ENCODE data around the gene DOCK9. TPM values are rescaled to one million over a fixed set of nuclear protein-coding genes. Genes with fewer than 3 reads are reported as not detected.

Gene DOCK9
- total and polyA plus RNA-seq, 2 donors (not counting 1 experiment from before 2014, with no cell fraction given) = 18.5 to 28.0 TPM

GRCh38 chr13:98825659-98826058 lies 152.2 kb downstream of the DOCK9 start:
- Mint-ChIP-seq H3K4me3 (peak overlapping the region; percentile 61), H3K27ac (no peak overlapping the region), H3K9me3 (ENCODE audit: insufficient read depth) (no peaks in the 10 kb centered on the region), H3K4me1 (peaks cover 20% of the 10 kb centered on the region), H3K27me3 (no peaks in the 10 kb centered on the region)
- no peaks in the 10 kb centered on the region for H3K9me3 ChIP-seq (ENCODE audit: control extremely low read depth in 1 of 3, control insufficient read depth in 2 of 3, insufficient read depth in 1 of 3, low read length in 2 of 3)
- TF ChIP-seq CTCF (IDR thresholded peaks at IDR 0.05) (no peak), EZH2 (IDR thresholded peaks at IDR 0.05; ENCODE audit: borderline replicate concordance, insufficient read depth, low read depth, low read length, poor library complexity, severe bottlenecking) (no peak)
- intact Hi-C loops (cut with micrococcal nuclease) = no loop called here
- H3K36me3 ChIP-seq (replicated peaks in 1 of 2; ENCODE audit: control extremely low read depth in 1 of 2, control insufficient read depth in 1 of 2, extremely low read depth in 1 of 2, insufficient read depth in 2 of 2, low read length in 1 of 2) = peaks cover 0 to 9% of the 10 kb centered on the region in 2 experiments
- H3K4me3 ChIP-seq (ENCODE audit: control extremely low read depth in 1 of 5, extremely low read depth in 1 of 5, insufficient read depth in 1 of 5, low read depth in 2 of 5, low read length in 4 of 5) = no peak overlapping the region
- POLR2A ChIA-PET = no interaction called here
- CTCF ChIA-PET = no interaction called here
- H3K27ac ChIP-seq (ENCODE audit: low read length in 2 of 2) = no peak overlapping the region
- H3K9ac ChIP-seq (ENCODE audit: low read length) = no peak overlapping the region
- no peak for DNase-seq
- 44% methylated on average over 6 of the region's 8 CpGs for WGBS (ENCODE audit: insufficient coverage)
- peak overlapping the region; percentile 26 for H3K4me2 ChIP-seq (replicated peaks; ENCODE audit: low read depth, low read length, poor library complexity, severe bottlenecking)
- H3K4me1 ChIP-seq (ENCODE audit: control insufficient read depth in 2 of 2, insufficient read depth in 2 of 2, low read length in 2 of 2) = peaks cover 7 to 14% of the 10 kb centered on the region in 2 donors
- no peaks in the 10 kb centered on the region for H3K79me2 ChIP-seq (ENCODE audit: control insufficient read depth, insufficient read depth, low read length)
- H3K27me3 ChIP-seq (replicated peaks in 1 of 4; ENCODE audit: control extremely low read depth in 1 of 4, control insufficient read depth in 3 of 4, insufficient read depth in 4 of 4, low read length in 3 of 4) = no peaks in the 10 kb centered on the region
- ATAC-seq (ENCODE audit: low read depth) = no peak
- no peaks in the 10 kb centered on the region for H4K20me1 ChIP-seq (ENCODE audit: control insufficient read depth, insufficient read depth, low read length, poor library complexity, severe bottlenecking)
- H2AFZ ChIP-seq (ENCODE audit: insufficient read depth, low read depth, low read length, poor library complexity, severe bottlenecking) = peak overlapping the region; percentile 11

DNA sequence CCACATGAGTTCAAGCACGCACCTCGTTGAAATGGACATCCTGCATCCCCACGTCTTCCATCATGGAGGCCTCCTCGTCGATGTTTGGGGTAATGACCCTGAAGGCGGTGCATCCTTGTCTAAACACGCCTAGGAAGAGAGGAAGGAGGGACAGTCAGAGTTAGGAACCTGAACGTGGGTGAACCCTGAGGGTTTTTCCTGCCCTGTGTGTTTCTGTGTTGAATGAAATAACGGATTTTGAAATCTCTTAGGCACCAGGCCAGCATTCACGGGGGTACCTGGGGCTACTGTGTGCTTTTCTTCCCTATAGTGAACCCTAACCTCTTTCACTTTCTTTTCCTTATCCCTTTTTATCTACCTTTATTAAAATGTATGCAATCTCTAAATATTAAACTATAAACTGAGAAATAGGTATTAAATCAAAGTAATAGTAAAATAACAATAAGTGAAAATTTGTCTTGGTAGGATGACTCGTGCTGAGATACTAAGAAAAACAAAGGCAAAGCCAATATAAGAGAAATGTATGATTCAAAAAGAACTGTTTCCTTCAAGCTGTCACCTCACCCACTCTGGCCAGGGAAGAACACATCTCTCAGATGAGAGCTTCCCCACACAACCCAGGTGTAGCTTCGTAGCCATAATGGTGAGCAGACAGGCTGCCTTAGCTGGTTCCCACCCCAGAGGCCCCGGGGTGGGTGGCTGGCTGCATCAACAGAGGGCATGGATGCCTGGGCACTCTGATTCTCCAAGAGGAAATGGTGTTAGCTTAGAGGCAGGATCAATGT lies 153.3 kb downstream of the DOCK9 start:
- H3K27ac Mint-ChIP-seq = no peak overlapping the region
- Histone ChIP-seq H3K9ac (ENCODE audit: low read length) (no peak overlapping the region), H3K27ac (ENCODE audit: low read length in 2 of 2) (no peak overlapping the region), H2AFZ (ENCODE audit: insufficient read depth, low read depth, low read length, poor library complexity, severe bottlenecking) (no peak overlapping the region), H4K20me1 (ENCODE audit: control insufficient read depth, insufficient read depth, low read length, poor library complexity, severe bottlenecking) (no peaks in the 10 kb centered on the region), H3K4me3 (ENCODE audit: control extremely low read depth in 1 of 5, extremely low read depth in 1 of 5, insufficient read depth in 1 of 5, low read depth in 2 of 5, low read length in 4 of 5) (no peak overlapping the region), H3K36me3 (replicated peaks in 1 of 2; ENCODE audit: control extremely low read depth in 1 of 2, control insufficient read depth in 1 of 2, extremely low read depth in 1 of 2, insufficient read depth in 2 of 2, low read length in 1 of 2) (peaks cover 0 to 9% of the 10 kb centered on the region in 2 experiments), H3K79me2 (ENCODE audit: control insufficient read depth, insufficient read depth, low read length) (no peaks in the 10 kb centered on the region), H3K27me3 (replicated peaks in 1 of 4; ENCODE audit: control extremely low read depth in 1 of 4, control insufficient read depth in 3 of 4, insufficient read depth in 4 of 4, low read length in 3 of 4) (no peaks in the 10 kb centered on the region), H3K4me2 (replicated peaks; ENCODE audit: low read depth, low read length, poor library complexity, severe bottlenecking) (no peak overlapping the region), H3K4me1 (ENCODE audit: control insufficient read depth in 2 of 2, insufficient read depth in 2 of 2, low read length in 2 of 2) (peaks cover 7 to 14% of the 10 kb centered on the region in 2 donors), H3K9me3 (ENCODE audit: control extremely low read depth in 1 of 3, control insufficient read depth in 2 of 3, insufficient read depth in 1 of 3, low read length in 2 of 3) (no peaks in the 10 kb centered on the region)
- H3K9me3 Mint-ChIP-seq (ENCODE audit: insufficient read depth) = no peaks in the 10 kb centered on the region
- peaks cover 20% of the 10 kb centered on the region for H3K4me1 Mint-ChIP-seq
- ATAC-seq (ENCODE audit: low read depth) = no peak
- ChIA-PET CTCF (no interaction called here), POLR2A (no interaction called here)
- H3K27me3 Mint-ChIP-seq = no peaks in the 10 kb centered on the region
- intact Hi-C loops (cut with micrococcal nuclease) = no loop called here
- TF ChIP-seq EZH2 (IDR thresholded peaks at IDR 0.05; ENCODE audit: borderline replicate concordance, insufficient read depth, low read depth, low read length, poor library complexity, severe bottlenecking) (no peak), CTCF (IDR thresholded peaks at IDR 0.05) (no peak)
- DNase-seq = no peak
- WGBS (ENCODE audit: insufficient coverage) = 87% methylated on average over 7 of the region's 13 CpGs
- no peak overlapping the region for H3K4me3 Mint-ChIP-seq
